GM12878 (cell line): ENCODE measurements around the gene TSPO2. TPM values are rescaled to one million over a fixed set of nuclear protein-coding genes. Genes with fewer than 3 reads are reported as not detected.

Source experiments
- BCL11A ChIP-seq: IDR thresholded peaks from 2 replicates; pipeline ENCODE4 v1.6.1; 2011; ENCODE audit warnings: low read depth, low read length
- BRCA1 ChIP-seq: IDR thresholded peaks from 2 replicates; pipeline ENCODE4 v1.6.1; 2011; ENCODE audit warnings: low read depth, low read length, improper control_type of control experiment
- CHD1 ChIP-seq: IDR thresholded peaks from 2 replicates; pipeline ENCODE4 v1.6.1; 2012; ENCODE audit warnings: low read depth, low read length, improper control_type of control experiment
- CREB1 ChIP-seq: IDR thresholded peaks from 2 replicates; pipeline ENCODE4 v1.6.1; 2012; ENCODE audit warnings: low read depth, mild to moderate bottlenecking, inconsistent platforms
- CTCF ChIP-seq, 3 experiments: IDR thresholded peaks in 2 of 3; conservative IDR thresholded peaks in 1 of 3; 2 replicates each; pipeline ENCODE4 v1.5.1; 2011; ENCODE audit warnings: low read depth in 3 of 3, low read length in 3 of 3, mild to moderate bottlenecking in 3 of 3, control low read depth in 2 of 3, moderate library complexity in 2 of 3, inconsistent platforms in 1 of 3, mixed read lengths in 1 of 3; ENCODE audit not compliant: control insufficient read depth in 2 of 3, insufficient read depth in 1 of 3; ENCODE audit errors: extremely low read depth in 1 of 3
- ETV6 ChIP-seq, 2 experiments: fragments of 450-650 bp in 1 of 2; IDR thresholded peaks in 1 of 2; conservative IDR thresholded peaks in 1 of 2; 2 replicates each; pipeline ENCODE4 v1.6.1; 2014; ENCODE audit warnings: antibody characterized with exemption in 1 of 2, borderline replicate concordance in 1 of 2, low read depth in 1 of 2, mild to moderate bottlenecking in 1 of 2, moderate library complexity in 1 of 2
- HSF1 ChIP-seq: fragments of 150-350 bp; IDR thresholded peaks from 2 replicates; pipeline ENCODE4 v1.6.1; 2014; ENCODE audit warnings: mild to moderate bottlenecking, low read depth, low read length
- MLLT1 ChIP-seq: fragments of 450-650 bp; IDR thresholded peaks from 2 replicates; pipeline ENCODE4 v1.6.1; 2016; ENCODE audit warnings: mild to moderate bottlenecking
- NFIC ChIP-seq: IDR thresholded peaks from 2 replicates; pipeline ENCODE4 v1.6.1; 2012; ENCODE audit warnings: low read depth, mild to moderate bottlenecking, inconsistent platforms, low read length, moderate library complexity
- NFYA ChIP-seq: IDR thresholded peaks from 2 replicates; pipeline ENCODE4 v1.6.1; 2011; ENCODE audit warnings: low read depth, mild to moderate bottlenecking, low read length, improper control_type of control experiment, borderline replicate concordance
- NR2C2 ChIP-seq: IDR thresholded peaks from 2 replicates; pipeline ENCODE4 v1.6.1; 2011; ENCODE audit warnings: borderline replicate concordance, low read depth; ENCODE audit not compliant: control insufficient read depth, insufficient read length
- PBX3 ChIP-seq: IDR thresholded peaks from 2 replicates; pipeline ENCODE4 v1.6.1; 2011; ENCODE audit warnings: mild to moderate bottlenecking, low read depth, low read length, moderate library complexity; ENCODE audit not compliant: insufficient replicate concordance
- POLR2AphosphoS5 ChIP-seq: IDR thresholded peaks from 2 replicates; pipeline ENCODE4 v1.6.1; 2011; ENCODE audit warnings: mild to moderate bottlenecking, low read length, inconsistent platforms
- RAD51 ChIP-seq: fragments of 450-650 bp; IDR thresholded peaks from 2 replicates; pipeline ENCODE4 v1.6.1; 2016; ENCODE audit warnings: moderate library complexity, mild to moderate bottlenecking, inconsistent platforms
- RCOR1 ChIP-seq: conservative IDR thresholded peaks from 2 replicates; pipeline ENCODE4 v1.6.1; 2012; ENCODE audit warnings: low read depth, low read length, improper control_type of control experiment
- REST ChIP-seq: IDR thresholded peaks from 2 replicates; pipeline ENCODE4 v1.6.1; 2012; ENCODE audit warnings: mild to moderate bottlenecking, low read depth, low read length
- RUNX3 ChIP-seq: IDR thresholded peaks from 2 replicates; pipeline ENCODE4 v1.6.1; 2012; ENCODE audit warnings: low read length, inconsistent platforms
- SREBF2 ChIP-seq: IDR thresholded peaks from 2 replicates; pipeline ENCODE4 v1.6.1; 2012; ENCODE audit warnings: mild to moderate bottlenecking, low read length
- SUPT20H ChIP-seq: IDR thresholded peaks from 2 replicates; pipeline ENCODE4 v1.6.1; 2011; ENCODE audit warnings: low read depth, mild to moderate bottlenecking, low read length, moderate library complexity, borderline replicate concordance; ENCODE audit not compliant: control insufficient read depth
- ZNF217 ChIP-seq: fragments of 450-650 bp; IDR thresholded peaks from 2 replicates; pipeline ENCODE4 v1.6.1; 2017; ENCODE audit warnings: antibody characterized with exemption, mild to moderate bottlenecking
- polyA plus RNA-seq, 11 experiments: library from polyadenylated mRNA; depleted of rRNA in 4 of 11; unstranded in 6 of 11; stranded (reverse) in 5 of 11; fragments of >200 nt; fragmentation: Nextera tagmentation in 4 of 11; fragmentation: Illumina TruSeq in 1 of 11; extraction: Ambion mirVana in 4 of 11; extraction: Trizol in 1 of 11; gene quantifications; 1 replicate in 1 of 11; 2 replicates in 10 of 11; pipeline versions ENCODE4 v1.2.1 to v1.2.3, GENCODE V29; 2011 to 2016; ENCODE audit warnings: inconsistent platforms in 2 of 11, missing spikeins in 2 of 11, low read depth in 1 of 11
- total RNA-seq, 4 experiments: library from RNA; depleted of rRNA in 3 of 4; stranded (reverse); fragments of >200 nt in 3 of 4; fragmentation: Illumina TruSeq in 1 of 4; extraction: Trizol in 1 of 4; gene quantifications; 2 replicates each; pipeline versions ENCODE4 v1.2.1 to v1.2.3, GENCODE V29; 2013 to 2021

Gene TSPO2
- total and polyA plus RNA-seq, 10 of the 15 experiments (the other 5 are each of a cell fraction or from before 2014, with no cell fraction given), result not detected

GRCh38 chr6:41073203-41073967 is 31.1 kb downstream of the TSPO2 start (continued):
- no peak; a peak in 1 of 4 replicates for TF ChIP-seq ETV6 (conservative IDR thresholded peaks at IDR 0.05 in 1 of 2, IDR thresholded peaks at IDR 0.05 in 1 of 2; ENCODE audit: borderline replicate concordance in 1 of 2, low read depth in 1 of 2)
- TF ChIP-seq NFIC, result no peak; the same call in 1 of the 2 replicates
- TF ChIP-seq PBX3, result no peak
- no peak for TF ChIP-seq RAD51
- no peak for TF ChIP-seq BCL11A
- no peak for TF ChIP-seq HSF1
- no peak for TF ChIP-seq MLLT1
- peak; percentile 77; the same call in 1 of the 2 replicates for TF ChIP-seq CHD1
- TF ChIP-seq CTCF (IDR thresholded peaks at IDR 0.05 in 2 of 3, conservative IDR thresholded peaks at IDR 0.05 in 1 of 3; ENCODE audit: control insufficient read depth in 2 of 3, extremely low read depth in 1 of 3, insufficient read depth in 1 of 3, low read depth in 3 of 3, low read length in 3 of 3), result peak in 2 of 3 experiments; percentile 32 to 34; a peak in 4 of 6 replicates
- TF ChIP-seq POLR2AphosphoS5, result peak; percentile 92
- peak; percentile 52; the same call in 1 of the 2 replicates for TF ChIP-seq RUNX3
- no peak for TF ChIP-seq BRCA1
- no peak for TF ChIP-seq SREBF2
- no peak for TF ChIP-seq NFYA
- TF ChIP-seq ZNF217, result no peak
- no peak for TF ChIP-seq REST
- peak; percentile 78 for TF ChIP-seq CREB1
- TF ChIP-seq RCOR1, result no peak
- TF ChIP-seq NR2C2, result no peak
- TF ChIP-seq SUPT20H, result no peak
